Liver (tissue), 9 donors: ENCODE results near the gene TTC32. TPM values are rescaled to one million over a fixed set of nuclear protein-coding genes. Genes with fewer than 3 reads are reported as not detected.
A peak's percentile ranks its signal among the peaks of the same experiment; 100 is the strongest.

Source experiments
- DNase-seq: peaks from one replicate; pipeline ENCODE4 v3.0.0-alpha.2; 2017; ENCODE audit warnings: low spot score
- H3K27ac ChIP-seq, 2 donors: one replicate each; pipeline ENCODE4 v1.7.0; 2013; ENCODE audit warnings: inconsistent platforms in 2 of 2, low read length in 2 of 2, control low read depth in 1 of 2, low read depth in 1 of 2, mild to moderate bottlenecking in 1 of 2
- H3K27me3 ChIP-seq, 4 donors: one replicate each; pipeline versions ENCODE4 v1.6.1 to v1.7.0; 2013; ENCODE audit warnings: low read length in 3 of 4, inconsistent platforms in 1 of 4, mild to moderate bottlenecking in 1 of 4, moderate library complexity in 1 of 4; ENCODE audit not compliant: control insufficient read depth in 4 of 4, insufficient read depth in 4 of 4
- H3K36me3 ChIP-seq, 4 donors: one replicate each; pipeline versions ENCODE4 v1.6.1 to v1.7.0; 2013; ENCODE audit warnings: low read length in 3 of 4, mild to moderate bottlenecking in 3 of 4, low read depth in 1 of 4, moderate library complexity in 1 of 4; ENCODE audit not compliant: control insufficient read depth in 4 of 4, insufficient read depth in 3 of 4
- H3K4me1 ChIP-seq, 4 donors: one replicate each; pipeline versions ENCODE4 v1.6.1 to v1.7.0; 2013; ENCODE audit warnings: low read length in 3 of 4, mild to moderate bottlenecking in 3 of 4, moderate library complexity in 1 of 4; ENCODE audit not compliant: control insufficient read depth in 4 of 4, insufficient read depth in 4 of 4
- H3K4me3 ChIP-seq, 3 donors: one replicate each; pipeline versions ENCODE4 v1.6.1 to v1.7.0; 2013; ENCODE audit warnings: low read length in 3 of 3, control low read depth in 1 of 3, low read depth in 1 of 3, mild to moderate bottlenecking in 1 of 3
- H3K9ac ChIP-seq, 2 donors: one replicate each; pipeline ENCODE4 v1.7.0; 2013; ENCODE audit warnings: low read length in 2 of 2, mild to moderate bottlenecking in 2 of 2, moderate library complexity in 2 of 2, control low read depth in 1 of 2, low read depth in 1 of 2
- H3K9me3 ChIP-seq, 4 donors: one replicate each; pipeline versions ENCODE4 v1.6.1 to v1.7.0; 2013; ENCODE audit warnings: low read length in 3 of 4; ENCODE audit not compliant: control insufficient read depth in 4 of 4
- EGR1 ChIP-seq, 2 donors: IDR thresholded peaks; 2 replicates each; pipeline ENCODE4 v1.6.1; 2016 to 2018; ENCODE audit warnings: antibody characterized with exemption in 2 of 2, low read depth in 2 of 2
- FOXA1 ChIP-seq: IDR thresholded peaks from 2 replicates; pipeline ENCODE4 v1.6.1; 2016; ENCODE audit warnings: antibody characterized with exemption
- FOXA2 ChIP-seq: IDR thresholded peaks from 2 replicates; pipeline ENCODE4 v1.6.1; 2016; ENCODE audit warnings: antibody characterized with exemption
- GABPA ChIP-seq, 2 donors: IDR thresholded peaks in 1 of 2; conservative IDR thresholded peaks in 1 of 2; 2 replicates each; pipeline ENCODE4 v1.6.1; 2016; ENCODE audit warnings: antibody characterized with exemption in 2 of 2, mild to moderate bottlenecking in 1 of 2, moderate library complexity in 1 of 2
- HNF4A ChIP-seq, 2 donors: conservative IDR thresholded peaks; 2 replicates each; pipeline ENCODE4 v1.6.1; 2016; ENCODE audit warnings: antibody characterized with exemption in 2 of 2, mild to moderate bottlenecking in 2 of 2
- HNF4G ChIP-seq: IDR thresholded peaks from 2 replicates; pipeline ENCODE4 v1.6.1; 2016; ENCODE audit warnings: antibody characterized with exemption
- JUND ChIP-seq, 2 donors: IDR thresholded peaks; 2 replicates each; pipeline ENCODE4 v1.6.1; 2016; ENCODE audit warnings: antibody characterized with exemption in 2 of 2
- NR2F2 ChIP-seq: IDR thresholded peaks from 2 replicates; pipeline ENCODE4 v1.6.1; 2016; ENCODE audit warnings: antibody characterized with exemption
- RAD21 ChIP-seq, 2 donors: IDR thresholded peaks; 2 replicates each; pipeline ENCODE4 v1.6.1; 2016; ENCODE audit warnings: antibody characterized with exemption in 2 of 2, mild to moderate bottlenecking in 2 of 2
- RXRA ChIP-seq, 2 donors: IDR thresholded peaks; 2 replicates each; pipeline ENCODE4 v1.6.1; 2017 to 2018; ENCODE audit warnings: antibody characterized with exemption in 2 of 2, mild to moderate bottlenecking in 1 of 2
- SP1 ChIP-seq: IDR thresholded peaks from 2 replicates; pipeline ENCODE4 v1.6.1; 2018; ENCODE audit warnings: antibody characterized with exemption, mild to moderate bottlenecking
- TAF1 ChIP-seq: conservative IDR thresholded peaks from 2 replicates; pipeline ENCODE4 v1.6.1; 2016; ENCODE audit warnings: antibody characterized with exemption, mild to moderate bottlenecking
- YY1 ChIP-seq: IDR thresholded peaks from 2 replicates; pipeline ENCODE4 v1.6.1; 2016; ENCODE audit warnings: antibody characterized with exemption, mild to moderate bottlenecking
- WGBS: extraction: QIAGEN DNeasy Blood & Tissue Kit; methylation state at CpG from one replicate; pipeline ENCODE4 v1.1.7; 2013; 5-methylcytosine and 5-hydroxymethylcytosine counted together
- polyA plus RNA-seq, 2 donors: library from polyadenylated mRNA; stranded (reverse) in 1 of 2; unstranded in 1 of 2; fragments of 200-250 nt in 1 of 2; fragments of >200 nt in 1 of 2; fragmentation: Nextera tagmentation in 1 of 2; extraction: Ambion mirVana in 1 of 2; gene quantifications; one replicate each; pipeline versions ENCODE4 v1.2.1 to v1.2.3, GENCODE V29; 2013 to 2015
- total RNA-seq, 2 donors: library from RNA; depleted of rRNA; stranded (reverse); fragments of >200 nt; gene quantifications; one replicate each; pipeline ENCODE4 v1.2.3, GENCODE V29; 2014
- TF ChIP-seq, protein P1 (sequence below): IDR thresholded peaks from 2 replicates; pipeline ENCODE4 v1.6.1; 2016; ENCODE audit warnings: antibody characterized with exemption
- TF ChIP-seq, protein P2 (sequence below): IDR thresholded peaks from 2 replicates; pipeline ENCODE4 v1.6.1; 2016; ENCODE audit warnings: antibody characterized with exemption
- TF ChIP-seq, protein P3 (sequence below): IDR thresholded peaks from 2 replicates; pipeline ENCODE4 v1.6.1; 2016; ENCODE audit warnings: antibody characterized with exemption, mild to moderate bottlenecking
- TF ChIP-seq, protein P4 (sequence below): fragments of 150-350 bp; IDR thresholded peaks from 2 replicates; pipeline ENCODE4 v1.5.1; 2017; ENCODE audit warnings: improper control_type of control experiment, low read depth, low read length; ENCODE audit not compliant: missing input control
- TF ChIP-seq, protein P5 (sequence below): IDR thresholded peaks from 2 replicates; pipeline ENCODE4 v1.6.1; 2016; ENCODE audit warnings: antibody characterized with exemption
- donor health status: healthy.
- donor health status: healthy.
- donor health status: healthy.
- donor health status: healthy.
- donor health status: healthy.

Gene TTC32
- total and polyA plus RNA-seq, 4 donors, result 4.1 to 12.0 (median 10.5) TPM

DNA sequence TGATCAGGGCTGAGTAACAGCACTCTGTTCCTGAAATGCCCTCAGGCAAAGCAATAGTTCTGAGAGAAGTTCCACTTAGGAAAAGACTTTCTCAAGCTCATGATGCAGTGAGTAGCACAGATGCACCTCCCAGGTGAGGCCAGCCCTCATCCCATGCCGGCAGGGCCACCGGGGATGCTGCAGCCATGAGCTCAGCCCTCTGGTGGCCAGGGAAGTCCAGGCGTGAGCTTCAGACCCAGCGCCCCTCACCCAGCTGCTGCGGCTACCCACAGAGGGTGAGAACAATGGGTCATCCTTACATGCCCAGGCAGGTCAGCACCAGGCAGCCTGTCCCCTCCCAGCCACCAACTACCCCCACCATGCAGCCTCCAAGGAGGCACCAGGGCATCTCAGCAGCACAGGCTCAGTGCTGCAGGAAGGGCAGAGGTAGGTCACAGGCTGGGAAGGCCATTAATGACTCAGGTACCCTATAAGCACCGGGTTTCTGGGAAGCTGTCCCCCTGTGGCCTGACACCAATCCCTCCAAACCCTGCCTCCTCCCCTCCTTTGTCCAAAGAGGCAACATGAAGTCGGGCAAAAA, 50.6 kb downstream of the TTC32 start (continued):
- TF ChIP-seq, protein P1, sequence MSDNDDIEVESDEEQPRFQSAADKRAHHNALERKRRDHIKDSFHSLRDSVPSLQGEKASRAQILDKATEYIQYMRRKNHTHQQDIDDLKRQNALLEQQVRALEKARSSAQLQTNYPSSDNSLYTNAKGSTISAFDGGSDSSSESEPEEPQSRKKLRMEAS, result no peak
- TF ChIP-seq, protein P2, sequence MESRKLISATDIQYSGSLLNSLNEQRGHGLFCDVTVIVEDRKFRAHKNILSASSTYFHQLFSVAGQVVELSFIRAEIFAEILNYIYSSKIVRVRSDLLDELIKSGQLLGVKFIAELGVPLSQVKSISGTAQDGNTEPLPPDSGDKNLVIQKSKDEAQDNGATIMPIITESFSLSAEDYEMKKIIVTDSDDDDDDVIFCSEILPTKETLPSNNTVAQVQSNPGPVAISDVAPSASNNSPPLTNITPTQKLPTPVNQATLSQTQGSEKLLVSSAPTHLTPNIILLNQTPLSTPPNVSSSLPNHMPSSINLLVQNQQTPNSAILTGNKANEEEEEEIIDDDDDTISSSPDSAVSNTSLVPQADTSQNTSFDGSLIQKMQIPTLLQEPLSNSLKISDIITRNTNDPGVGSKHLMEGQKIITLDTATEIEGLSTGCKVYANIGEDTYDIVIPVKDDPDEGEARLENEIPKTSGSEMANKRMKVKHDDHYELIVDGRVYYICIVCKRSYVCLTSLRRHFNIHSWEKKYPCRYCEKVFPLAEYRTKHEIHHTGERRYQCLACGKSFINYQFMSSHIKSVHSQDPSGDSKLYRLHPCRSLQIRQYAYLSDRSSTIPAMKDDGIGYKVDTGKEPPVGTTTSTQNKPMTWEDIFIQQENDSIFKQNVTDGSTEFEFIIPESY, result no peak
- TF ChIP-seq HNF4G (no peak), RAD21 (IDR thresholded peaks at IDR 0.05) (no peak), GABPA (IDR thresholded peaks at IDR 0.05 in 1 of 2, conservative IDR thresholded peaks at IDR 0.05 in 1 of 2) (no peak), EGR1 (IDR thresholded peaks at IDR 0.05; ENCODE audit: low read depth in 2 of 2) (no peak), SP1 (no peak)

DNA sequence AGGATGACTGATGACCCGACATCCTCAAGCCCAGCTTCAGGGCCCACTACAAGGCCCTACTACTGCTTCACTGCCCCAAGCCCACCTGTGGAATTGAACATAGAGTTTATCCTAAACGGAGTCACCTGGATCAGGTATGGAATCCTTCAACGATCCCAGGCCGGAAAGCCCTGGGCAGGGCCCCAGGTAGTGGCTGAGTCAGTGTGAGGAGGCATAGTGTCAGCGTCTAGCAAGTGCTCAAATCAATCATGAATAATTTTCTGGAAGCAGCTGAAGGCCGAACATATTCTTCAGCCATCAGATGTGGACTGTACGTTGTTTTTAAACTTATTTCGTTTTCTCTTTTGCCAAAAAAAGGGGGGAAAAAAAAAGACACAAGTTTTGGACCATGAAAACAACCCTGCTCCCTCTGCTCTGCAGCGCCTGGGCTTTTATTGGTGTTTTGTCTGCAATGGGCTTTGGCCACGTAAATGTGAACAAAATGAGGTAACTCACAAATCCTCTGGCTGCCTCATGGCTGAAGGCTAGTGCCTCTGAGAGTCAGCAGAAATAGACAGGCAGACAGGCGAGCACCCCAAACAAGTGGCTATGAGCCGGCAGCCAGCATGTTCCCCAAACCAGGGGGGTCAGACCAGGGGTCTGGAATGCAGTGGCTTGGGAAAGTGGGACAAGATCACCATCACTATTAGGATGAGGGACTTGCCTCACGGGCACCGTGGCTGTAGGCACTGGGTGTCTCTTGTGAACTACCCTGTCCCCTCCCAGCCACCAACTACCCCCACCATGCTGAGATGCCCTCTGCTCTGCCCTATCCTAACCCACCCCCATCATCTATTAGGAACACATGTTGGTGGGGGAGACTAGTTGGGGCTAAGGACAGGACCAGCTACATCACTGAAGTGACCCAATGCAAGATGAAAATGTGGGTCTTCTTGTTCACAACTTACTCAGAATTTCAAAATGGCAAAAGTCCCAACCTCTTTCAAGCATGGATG, 51.4 kb downstream of the TTC32 start:
- H3K9me3 ChIP-seq, result no peaks in the 10 kb centered on the region
- DNase-seq, result peak; percentile 17
- H3K27me3 ChIP-seq, result no peaks in the 10 kb centered on the region
- 87% methylated on average over 14 of the region's 14 CpGs for WGBS
- no peak for TF ChIP-seq HNF4A (conservative IDR thresholded peaks at IDR 0.05)
- TF ChIP-seq, protein P2, result no peak
- no peak for TF ChIP-seq RXRA (IDR thresholded peaks at IDR 0.05)
- TF ChIP-seq, protein P3, sequence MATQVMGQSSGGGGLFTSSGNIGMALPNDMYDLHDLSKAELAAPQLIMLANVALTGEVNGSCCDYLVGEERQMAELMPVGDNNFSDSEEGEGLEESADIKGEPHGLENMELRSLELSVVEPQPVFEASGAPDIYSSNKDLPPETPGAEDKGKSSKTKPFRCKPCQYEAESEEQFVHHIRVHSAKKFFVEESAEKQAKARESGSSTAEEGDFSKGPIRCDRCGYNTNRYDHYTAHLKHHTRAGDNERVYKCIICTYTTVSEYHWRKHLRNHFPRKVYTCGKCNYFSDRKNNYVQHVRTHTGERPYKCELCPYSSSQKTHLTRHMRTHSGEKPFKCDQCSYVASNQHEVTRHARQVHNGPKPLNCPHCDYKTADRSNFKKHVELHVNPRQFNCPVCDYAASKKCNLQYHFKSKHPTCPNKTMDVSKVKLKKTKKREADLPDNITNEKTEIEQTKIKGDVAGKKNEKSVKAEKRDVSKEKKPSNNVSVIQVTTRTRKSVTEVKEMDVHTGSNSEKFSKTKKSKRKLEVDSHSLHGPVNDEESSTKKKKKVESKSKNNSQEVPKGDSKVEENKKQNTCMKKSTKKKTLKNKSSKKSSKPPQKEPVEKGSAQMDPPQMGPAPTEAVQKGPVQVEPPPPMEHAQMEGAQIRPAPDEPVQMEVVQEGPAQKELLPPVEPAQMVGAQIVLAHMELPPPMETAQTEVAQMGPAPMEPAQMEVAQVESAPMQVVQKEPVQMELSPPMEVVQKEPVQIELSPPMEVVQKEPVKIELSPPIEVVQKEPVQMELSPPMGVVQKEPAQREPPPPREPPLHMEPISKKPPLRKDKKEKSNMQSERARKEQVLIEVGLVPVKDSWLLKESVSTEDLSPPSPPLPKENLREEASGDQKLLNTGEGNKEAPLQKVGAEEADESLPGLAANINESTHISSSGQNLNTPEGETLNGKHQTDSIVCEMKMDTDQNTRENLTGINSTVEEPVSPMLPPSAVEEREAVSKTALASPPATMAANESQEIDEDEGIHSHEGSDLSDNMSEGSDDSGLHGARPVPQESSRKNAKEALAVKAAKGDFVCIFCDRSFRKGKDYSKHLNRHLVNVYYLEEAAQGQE, result no peak
- no peak for TF ChIP-seq NR2F2
- TF ChIP-seq, protein P4, sequence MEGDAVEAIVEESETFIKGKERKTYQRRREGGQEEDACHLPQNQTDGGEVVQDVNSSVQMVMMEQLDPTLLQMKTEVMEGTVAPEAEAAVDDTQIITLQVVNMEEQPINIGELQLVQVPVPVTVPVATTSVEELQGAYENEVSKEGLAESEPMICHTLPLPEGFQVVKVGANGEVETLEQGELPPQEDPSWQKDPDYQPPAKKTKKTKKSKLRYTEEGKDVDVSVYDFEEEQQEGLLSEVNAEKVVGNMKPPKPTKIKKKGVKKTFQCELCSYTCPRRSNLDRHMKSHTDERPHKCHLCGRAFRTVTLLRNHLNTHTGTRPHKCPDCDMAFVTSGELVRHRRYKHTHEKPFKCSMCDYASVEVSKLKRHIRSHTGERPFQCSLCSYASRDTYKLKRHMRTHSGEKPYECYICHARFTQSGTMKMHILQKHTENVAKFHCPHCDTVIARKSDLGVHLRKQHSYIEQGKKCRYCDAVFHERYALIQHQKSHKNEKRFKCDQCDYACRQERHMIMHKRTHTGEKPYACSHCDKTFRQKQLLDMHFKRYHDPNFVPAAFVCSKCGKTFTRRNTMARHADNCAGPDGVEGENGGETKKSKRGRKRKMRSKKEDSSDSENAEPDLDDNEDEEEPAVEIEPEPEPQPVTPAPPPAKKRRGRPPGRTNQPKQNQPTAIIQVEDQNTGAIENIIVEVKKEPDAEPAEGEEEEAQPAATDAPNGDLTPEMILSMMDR, result no peak
- no peak for TF ChIP-seq TAF1
- TF ChIP-seq, protein P1, result no peak
- TF ChIP-seq FOXA2, result no peak
- no peak for TF ChIP-seq EGR1 (IDR thresholded peaks at IDR 0.05; ENCODE audit: low read depth in 2 of 2)
- TF ChIP-seq SP1, result no peak
- TF ChIP-seq HNF4G, result no peak
- no peak for TF ChIP-seq YY1
- TF ChIP-seq GABPA (IDR thresholded peaks at IDR 0.05 in 1 of 2, conservative IDR thresholded peaks at IDR 0.05 in 1 of 2), result no peak
- no peak for TF ChIP-seq FOXA1
- TF ChIP-seq, protein P5, sequence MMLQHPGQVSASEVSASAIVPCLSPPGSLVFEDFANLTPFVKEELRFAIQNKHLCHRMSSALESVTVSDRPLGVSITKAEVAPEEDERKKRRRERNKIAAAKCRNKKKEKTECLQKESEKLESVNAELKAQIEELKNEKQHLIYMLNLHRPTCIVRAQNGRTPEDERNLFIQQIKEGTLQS, result no peak
- TF ChIP-seq RAD21 (IDR thresholded peaks at IDR 0.05), result no peak
- TF ChIP-seq JUND (IDR thresholded peaks at IDR 0.05), result no peak
- H3K9ac ChIP-seq, result no peak overlapping the region
- no peaks in the 10 kb centered on the region for H3K36me3 ChIP-seq
- H3K4me3 ChIP-seq, result no peak overlapping the region
- H3K27ac ChIP-seq, result no peak overlapping the region
- no peaks in the 10 kb centered on the region for H3K4me1 ChIP-seq
